HG03175 (cell line): ENCODE measurements around the gene NR1I2.

Experiments used
- ATAC-seq: cut with Tn5 transposase; IDR thresholded peaks from one replicate; pipeline ENCODE4 v1.9.1; 2021; ENCODE audit warnings: mild to moderate bottlenecking, moderate library complexity; ENCODE audit not compliant: unreplicated experiment

NR1I2 gene

GRCh38 chr3:119778811-119779210 lies 3.1 kb upstream of the NR1I2 start:
- ATAC-seq = no peak

GRCh38 chr3:119779731-119780383 lies 2.0 kb upstream of the NR1I2 start:
- ATAC-seq = peak; percentile 91

- no peak for ATAC-seq
Observed at GRCh38 chr3:119782460-119782859, 559 bp downstream of the NR1I2 start.

GRCh38 chr3:119783255-119783654 lies 1.4 kb downstream of the NR1I2 start:
- ATAC-seq = no peak

GRCh38 chr3:119783883-119784282 lies 2.0 kb downstream of the NR1I2 start:
- ATAC-seq = no peak

- ATAC-seq = no peak
Observed at GRCh38 chr3:119786409-119786808, 4.5 kb downstream of the NR1I2 start.

- ATAC-seq = no peak
Observed at GRCh38 chr3:119790369-119790768, 8.5 kb downstream of the NR1I2 start.

- ATAC-seq = no peak
Observed at GRCh38 chr3:119792270-119792669, 10.4 kb downstream of the NR1I2 start.

- no peak for ATAC-seq
Observed at GRCh38 chr3:119794401-119794800, 12.5 kb downstream of the NR1I2 start.

- no peak for ATAC-seq
Observed at GRCh38 chr3:119794971-119795612, 13.2 kb downstream of the NR1I2 start.

- no peak for ATAC-seq
Observed at GRCh38 chr3:119795849-119796248, 13.9 kb downstream of the NR1I2 start.

- ATAC-seq = no peak
Observed at GRCh38 chr3:119796368-119796767, 14.5 kb downstream of the NR1I2 start.

GRCh38 chr3:119796785-119797184 lies 14.9 kb downstream of the NR1I2 start:
- ATAC-seq = no peak

GRCh38 chr3:119800844-119801243 lies 18.9 kb downstream of the NR1I2 start:
- no peak for ATAC-seq

- no peak for ATAC-seq
Observed at GRCh38 chr3:119808244-119808643, 26.3 kb downstream of the NR1I2 start.

GRCh38 chr3:119808843-119809242 lies 26.9 kb downstream of the NR1I2 start:
- ATAC-seq = no peak

- peak; percentile 32 for ATAC-seq
Observed at GRCh38 chr3:119809249-119810017, 27.5 kb downstream of the NR1I2 start.

- ATAC-seq = peak; percentile 81
Observed at GRCh38 chr3:119810018-119810435, 28.1 kb downstream of the NR1I2 start.

- no peak for ATAC-seq
Observed at GRCh38 chr3:119812491-119813058, 30.7 kb downstream of the NR1I2 start.

GRCh38 chr3:119815716-119816115 lies 33.8 kb downstream of the NR1I2 start:
- no peak for ATAC-seq

- ATAC-seq = no peak
Observed at GRCh38 chr3:119817071-119817470, 35.2 kb downstream of the NR1I2 start.
